Neural cell (in vitro differentiated cells): ENCODE data around the gene SLC1A3.

Experiments
- POLR2AphosphoS5 ChIP-seq: IDR thresholded peaks from 2 replicates; pipeline ENCODE4 v1.6.1; 2012
- RAD21 ChIP-seq: fragments of 450-650 bp; conservative IDR thresholded peaks from 2 replicates; pipeline ENCODE4 v1.6.1; 2014; ENCODE audit warnings: antibody characterized with exemption, mild to moderate bottlenecking, moderate library complexity
- REST ChIP-seq: IDR thresholded peaks from 2 replicates; pipeline ENCODE4 v1.6.1; 2012; ENCODE audit warnings: borderline replicate concordance

- TF ChIP-seq RAD21, result no peak
- TF ChIP-seq REST, result no peak
- TF ChIP-seq POLR2AphosphoS5, result no peak
Measured at GRCh38 chr5:36666274-36666673, 59.9 kb downstream of the SLC1A3 start.
